DND-41 (cell line): ENCODE data around the gene PLA2G4A.

Source experiments
- EZH2 ChIP-seq: IDR thresholded peaks from 3 replicates; pipeline ENCODE4 v1.6.1; 2012; ENCODE audit warnings: borderline replicate concordance, low read depth, mild to moderate bottlenecking, moderate library complexity, low read length, inconsistent platforms; ENCODE audit not compliant: severe bottlenecking
- TF ChIP-seq, protein P1 (sequence below): IDR thresholded peaks from 2 replicates; pipeline ENCODE4 v1.5.1; 2012; ENCODE audit warnings: borderline replicate concordance, low read length, moderate library complexity, mild to moderate bottlenecking; ENCODE audit not compliant: poor library complexity, severe bottlenecking; ENCODE audit errors: extremely low read depth

- TF ChIP-seq, protein P1, sequence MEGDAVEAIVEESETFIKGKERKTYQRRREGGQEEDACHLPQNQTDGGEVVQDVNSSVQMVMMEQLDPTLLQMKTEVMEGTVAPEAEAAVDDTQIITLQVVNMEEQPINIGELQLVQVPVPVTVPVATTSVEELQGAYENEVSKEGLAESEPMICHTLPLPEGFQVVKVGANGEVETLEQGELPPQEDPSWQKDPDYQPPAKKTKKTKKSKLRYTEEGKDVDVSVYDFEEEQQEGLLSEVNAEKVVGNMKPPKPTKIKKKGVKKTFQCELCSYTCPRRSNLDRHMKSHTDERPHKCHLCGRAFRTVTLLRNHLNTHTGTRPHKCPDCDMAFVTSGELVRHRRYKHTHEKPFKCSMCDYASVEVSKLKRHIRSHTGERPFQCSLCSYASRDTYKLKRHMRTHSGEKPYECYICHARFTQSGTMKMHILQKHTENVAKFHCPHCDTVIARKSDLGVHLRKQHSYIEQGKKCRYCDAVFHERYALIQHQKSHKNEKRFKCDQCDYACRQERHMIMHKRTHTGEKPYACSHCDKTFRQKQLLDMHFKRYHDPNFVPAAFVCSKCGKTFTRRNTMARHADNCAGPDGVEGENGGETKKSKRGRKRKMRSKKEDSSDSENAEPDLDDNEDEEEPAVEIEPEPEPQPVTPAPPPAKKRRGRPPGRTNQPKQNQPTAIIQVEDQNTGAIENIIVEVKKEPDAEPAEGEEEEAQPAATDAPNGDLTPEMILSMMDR, result no peak
- no peak for TF ChIP-seq EZH2
Observed at GRCh38 chr1:186864296-186864695, 35.5 kb downstream of the PLA2G4A start.
